NB4 (cell line): Measurements from ENCODE around the gene TRMT1.
"Not testable (repeated sequence)": the region's sequence is repeated elsewhere in the genome, so short reads cannot be mapped to it uniquely, and the experiment has no call there.

ENCODE experiments used
- DNase-seq: peaks from one replicate; pipeline ENCODE4 v3.0.0; 2010; ENCODE audit warnings: low read depth
- H3K4me3 ChIP-seq: one replicate; pipeline ENCODE4 v1.5.1; 2011; ENCODE audit warnings: mild to moderate bottlenecking, low read depth, low read length, moderate library complexity
- CTCF ChIP-seq: IDR thresholded peaks from one replicate; pipeline ENCODE4 v1.5.1; 2012; ENCODE audit warnings: low read depth, low read length
- MAX ChIP-seq: IDR thresholded peaks from 2 replicates; pipeline ENCODE4 v1.6.1; 2011; ENCODE audit warnings: low read depth, low read length
- MYC ChIP-seq: IDR thresholded peaks from 2 replicates; pipeline ENCODE4 v1.6.1; 2011; ENCODE audit warnings: low read depth, low read length
- POLR2A ChIP-seq: IDR thresholded peaks from 2 replicates; pipeline ENCODE4 v1.6.1; 2011; ENCODE audit warnings: mild to moderate bottlenecking; ENCODE audit not compliant: insufficient read length; ENCODE audit errors: extremely low read depth

The TRMT1 gene

GRCh38 chr19:13116282-13117175, at the start of gene TRMT1:
TSS of gene TRMT1 (minus strand) at chr19:13116740. CDS start at chr19:13116399, 341 bp downstream.
- H3K4me3 ChIP-seq: peak within 1 kb of the TSS; percentile 96
- DNase-seq: peak; percentile 97
- TF ChIP-seq MYC: peak; percentile 94
- no peak for TF ChIP-seq CTCF
- peak; percentile 33 for TF ChIP-seq POLR2A
- TF ChIP-seq MAX: peak; percentile 98

- not testable (repeated sequence) for H3K4me3 ChIP-seq, DNase-seq
Measured at GRCh38 chr19:13166151-13166550, 49.6 kb upstream of the TRMT1 start.

GRCh38 chr19:13165162-13165997, 48.8 kb upstream of the TRMT1 start:
- DNase-seq: no peak
- TF ChIP-seq CTCF (no peak), MAX (no peak), MYC (no peak), POLR2A (no peak)

GRCh38 chr19:13164343-13165161, 48.0 kb upstream of the TRMT1 start:
- TF ChIP-seq POLR2A (no peak), MYC (no peak), CTCF (no peak), MAX (no peak)
- no peak overlapping the region for H3K4me3 ChIP-seq
- peak; percentile 82 for DNase-seq

More at GRCh38 chr19:13165162-13165997, 48.8 kb upstream of the TRMT1 start:
- H3K4me3 ChIP-seq: no peak overlapping the region

GRCh38 chr19:13163609-13164342, 47.2 kb upstream of the TRMT1 start:
- TF ChIP-seq MAX (no peak), CTCF (no peak), POLR2A (no peak), MYC (no peak)
- H3K4me3 ChIP-seq: peak overlapping the region; percentile 28
- peak; percentile 75 for DNase-seq
